Smooth muscle cell of the brain vasculature (primary cell): Measurements from ENCODE around the gene DIO2.

ENCODE experiments used
- DNase-seq: peaks from one replicate; pipeline ENCODE4 v3.0.0-alpha.2; 2012; ENCODE audit warnings: low read depth, low spot score

Gene DIO2

GRCh38 chr14:80211153-80212022 lies at the start of gene DIO2:
TSS of gene DIO2 (minus strand) at chr14:80211504. CDS start at chr14:80211472, 32 bp downstream.
- no peak for DNase-seq

GRCh38 chr14:80260645-80261044 lies 49.3 kb upstream of the DIO2 start:
- DNase-seq, result no peak

- DNase-seq, result no peak
Measured at GRCh38 chr14:80239631-80240030, 28.3 kb upstream of the DIO2 start.

- DNase-seq, result no peak
Measured at GRCh38 chr14:80237143-80237542, 25.8 kb upstream of the DIO2 start.

GRCh38 chr14:80233470-80234089 lies 22.3 kb upstream of the DIO2 start:
- DNase-seq, result no peak

GRCh38 chr14:80231702-80232101 lies 20.4 kb upstream of the DIO2 start:
- DNase-seq, result no peak

- no peak for DNase-seq
Measured at GRCh38 chr14:80223696-80224465, 12.6 kb upstream of the DIO2 start.

- no peak for DNase-seq
Measured at GRCh38 chr14:80216818-80217217, 5.5 kb upstream of the DIO2 start.

GRCh38 chr14:80215756-80216581 lies 4.7 kb upstream of the DIO2 start:
- no peak for DNase-seq

GRCh38 chr14:80215081-80215480 lies 3.8 kb upstream of the DIO2 start:
- no peak for DNase-seq

GRCh38 chr14:80213602-80214001 lies 2.3 kb upstream of the DIO2 start:
- peak; percentile 13 for DNase-seq

- DNase-seq, result no peak
Measured at GRCh38 chr14:80212023-80212397, 706 bp upstream of the DIO2 start.

GRCh38 chr14:80208461-80208860 lies 2.8 kb downstream of the DIO2 start:
- no peak for DNase-seq

- DNase-seq, result peak; percentile 24
Measured at GRCh38 chr14:80206351-80207080, 4.8 kb downstream of the DIO2 start.

- DNase-seq, result no peak
Measured at GRCh38 chr14:80202888-80203562, 8.3 kb downstream of the DIO2 start.

- DNase-seq, result no peak
Measured at GRCh38 chr14:80200093-80200492, 11.2 kb downstream of the DIO2 start.

GRCh38 chr14:80188571-80188970 lies 22.7 kb downstream of the DIO2 start:
- no peak for DNase-seq

GRCh38 chr14:80186301-80186800 lies 25.0 kb downstream of the DIO2 start:
- no peak for DNase-seq

GRCh38 chr14:80176893-80177292 lies 34.4 kb downstream of the DIO2 start:
- DNase-seq, result no peak
